ENCODE data around the gene SELENOS. TPM values are rescaled to one million over a fixed set of nuclear protein-coding genes. Genes with fewer than 3 reads are reported as not detected.
A peak's percentile ranks its signal among the peaks of the same experiment; 100 is the strongest.

The SELENOS gene
- total RNA-seq, 2 donors from 2014 or later, result 134 to 142 TPM

GRCh38 chr15:101244036-101244781 lies 33.1 kb downstream of the SELENOS start:
- no peak for ATAC-seq
- no peak for DNase-seq
- intact Hi-C loops (cut with DNase I, micrococcal nuclease), result no loop called here

- ATAC-seq (no peak), DNase-seq (no peak)
- intact Hi-C loops (cut with DNase I, micrococcal nuclease), result no loop called here
Measured at GRCh38 chr15:101243420-101243819, 33.9 kb downstream of the SELENOS start.

GRCh38 chr15:101242999-101243336 lies 34.3 kb downstream of the SELENOS start:
- intact Hi-C loops (cut with DNase I, micrococcal nuclease), result no loop called here
- DNase-seq, result no peak
- no peak for ATAC-seq

GRCh38 chr15:101242160-101242998 lies 34.9 kb downstream of the SELENOS start:
- ATAC-seq, result no peak
- intact Hi-C loops (cut with DNase I, micrococcal nuclease), result no loop called here
- no peak for DNase-seq

GRCh38 chr15:101240358-101240757 lies 36.9 kb downstream of the SELENOS start:
- intact Hi-C loops (cut with DNase I, micrococcal nuclease), result no loop called here
- ATAC-seq (no peak), DNase-seq (no peak)

- ATAC-seq, result no peak
- intact Hi-C loops (cut with DNase I, micrococcal nuclease), result no loop called here
- no peak for DNase-seq
Measured at GRCh38 chr15:101239724-101240136, 37.6 kb downstream of the SELENOS start.

GRCh38 chr15:101237251-101237650 lies 40.0 kb downstream of the SELENOS start:
- ATAC-seq (no peak), DNase-seq (no peak)
- intact Hi-C loops (cut with DNase I, micrococcal nuclease), result no loop called here

GRCh38 chr15:101233651-101234280 lies 43.5 kb downstream of the SELENOS start:
- no peak for ATAC-seq
- DNase-seq, result no peak
- intact Hi-C loops (cut with DNase I, micrococcal nuclease), result no loop called here

GRCh38 chr15:101232677-101233076 lies 44.6 kb downstream of the SELENOS start:
- intact Hi-C loops (cut with DNase I, micrococcal nuclease), result no loop called here
- ATAC-seq (no peak), DNase-seq (no peak)

- ATAC-seq (no peak), DNase-seq (no peak)
- intact Hi-C loops (cut with DNase I, micrococcal nuclease), result no loop called here
Measured at GRCh38 chr15:101228313-101228712, 49.0 kb downstream of the SELENOS start.

- DNase-seq (no peak), ATAC-seq (peak; percentile 64)
- intact Hi-C loops (cut with DNase I, micrococcal nuclease), result no loop called here
Measured at GRCh38 chr15:101225658-101226057, 51.6 kb downstream of the SELENOS start.

Other genes starting within 250 kb of the SELENOS start
- gene CHSY1, start 25.4 kb downstream of the SELENOS start, total RNA-seq, result 10 to 100 TPM; 10.6 to 11.7 TPM
- gene SNRPA1, start 17.8 kb upstream of the SELENOS start, total RNA-seq, result 10 to 100 TPM; 44.7 to 48.2 TPM
- gene PCSK6, start 212.2 kb upstream of the SELENOS start, total RNA-seq, result 10 to 100 TPM; 36.4 to 66.2 TPM

Measured in left colon (tissue), 2 donors.